Lower leg skin (tissue), 4 donors: ENCODE measurements around the gene LTC4S. TPM values are rescaled to one million over a fixed set of nuclear protein-coding genes. Genes with fewer than 3 reads are reported as not detected.

Experiments
- DNase-seq, 2 donors: peaks; one replicate each; pipeline ENCODE4 v3.0.0-alpha.2; 2019; ENCODE audit warnings: low spot score in 2 of 2
- H3K4me3 ChIP-seq: fragments of 200-600 bp; sonication (generic); 2 replicates; pipeline ENCODE4 v1.5.1; 2017; ENCODE audit warnings: mild to moderate bottlenecking, low read depth; ENCODE audit not compliant: poor library complexity, severe bottlenecking
- POLR2A ChIP-seq, 2 donors: fragments of 450-650 bp; IDR thresholded peaks; one replicate each; pipeline ENCODE4 v1.6.1; 2016 to 2017; ENCODE audit warnings: antibody characterized with exemption in 2 of 2, mild to moderate bottlenecking in 1 of 2, moderate library complexity in 1 of 2
- WGBS, 2 donors: methylation state at CpG; one replicate each; pipeline ENCODE4 v1.1.5; 2018; 5-methylcytosine and 5-hydroxymethylcytosine counted together
- intact Hi-C: fragments of 100-400 bp; cut with DNase I; formaldehyde crosslinking; loops from one replicate; pipeline ENCODE4 v1.15.0; 2023; ENCODE audit warnings: low total_unique reads
- total RNA-seq, 4 donors: library from RNA; depleted of rRNA; stranded (reverse); fragments of >200 nt; gene quantifications; one replicate each; pipeline ENCODE4 v1.1.0, GENCODE V29; 2016
- TF ChIP-seq, protein P1 (sequence below), 3 donors: fragments of 450-650 bp; IDR thresholded peaks; one replicate each; pipeline ENCODE4 v1.5.1; 2016; ENCODE audit warnings: antibody characterized with exemption in 3 of 3, mild to moderate bottlenecking in 3 of 3, moderate library complexity in 2 of 3

The LTC4S gene
- total RNA-seq, 4 donors from 2014 or later = 3.5 to 14.8 (median 9.6) TPM

DNA sequence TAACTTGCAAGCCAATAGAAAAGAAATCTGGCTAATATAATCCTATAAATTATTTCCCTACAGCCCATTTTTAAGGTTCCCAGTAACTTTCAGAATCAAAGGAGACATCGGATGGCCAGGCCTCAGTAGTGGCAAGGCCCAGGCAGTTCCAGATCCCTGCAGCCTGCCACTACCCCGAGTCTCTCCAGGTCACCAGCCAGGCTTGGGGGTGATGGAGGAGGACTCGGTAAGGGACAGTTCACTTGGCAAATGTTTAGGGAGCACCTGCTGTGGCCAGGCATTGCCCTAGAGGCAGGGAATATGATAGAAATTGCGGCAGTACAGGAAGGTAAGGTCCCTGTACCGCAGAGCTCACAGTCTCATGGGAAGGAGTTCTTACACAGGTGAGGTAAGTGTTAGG is 15.2 kb upstream of the LTC4S start:
- no peak for TF ChIP-seq POLR2A (IDR thresholded peaks at IDR 0.05)
- TF ChIP-seq, protein P1, sequence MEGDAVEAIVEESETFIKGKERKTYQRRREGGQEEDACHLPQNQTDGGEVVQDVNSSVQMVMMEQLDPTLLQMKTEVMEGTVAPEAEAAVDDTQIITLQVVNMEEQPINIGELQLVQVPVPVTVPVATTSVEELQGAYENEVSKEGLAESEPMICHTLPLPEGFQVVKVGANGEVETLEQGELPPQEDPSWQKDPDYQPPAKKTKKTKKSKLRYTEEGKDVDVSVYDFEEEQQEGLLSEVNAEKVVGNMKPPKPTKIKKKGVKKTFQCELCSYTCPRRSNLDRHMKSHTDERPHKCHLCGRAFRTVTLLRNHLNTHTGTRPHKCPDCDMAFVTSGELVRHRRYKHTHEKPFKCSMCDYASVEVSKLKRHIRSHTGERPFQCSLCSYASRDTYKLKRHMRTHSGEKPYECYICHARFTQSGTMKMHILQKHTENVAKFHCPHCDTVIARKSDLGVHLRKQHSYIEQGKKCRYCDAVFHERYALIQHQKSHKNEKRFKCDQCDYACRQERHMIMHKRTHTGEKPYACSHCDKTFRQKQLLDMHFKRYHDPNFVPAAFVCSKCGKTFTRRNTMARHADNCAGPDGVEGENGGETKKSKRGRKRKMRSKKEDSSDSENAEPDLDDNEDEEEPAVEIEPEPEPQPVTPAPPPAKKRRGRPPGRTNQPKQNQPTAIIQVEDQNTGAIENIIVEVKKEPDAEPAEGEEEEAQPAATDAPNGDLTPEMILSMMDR (IDR thresholded peaks at IDR 0.05) = no peak
- no peak overlapping the region for H3K4me3 ChIP-seq
- DNase-seq = no peak
- 91 to 92% methylated on average over 5 of the region's 5 CpGs for WGBS, 2 donors
- intact Hi-C loops = no loop called here

DNA sequence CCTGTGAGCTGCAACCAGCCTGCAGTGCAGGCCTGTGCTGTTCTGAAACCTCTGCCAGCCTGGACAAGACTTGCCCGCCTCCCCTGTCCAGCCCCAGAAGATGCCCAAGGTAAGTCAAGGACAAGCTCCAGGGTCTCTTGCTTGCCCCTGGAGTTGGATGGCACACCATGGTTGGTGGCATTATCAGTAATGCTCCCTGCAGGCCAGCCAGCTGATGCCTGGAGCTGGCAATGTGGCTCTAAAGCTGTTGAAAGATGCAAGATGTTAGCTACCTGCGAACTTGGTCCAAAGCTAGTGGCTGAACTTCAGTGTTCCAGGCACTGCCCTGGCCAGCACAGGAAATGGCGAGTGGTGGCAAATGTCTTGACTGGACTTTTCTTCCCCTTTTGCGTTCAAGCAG is 14.0 kb upstream of the LTC4S start:
- intact Hi-C loops = no loop called here
- TF ChIP-seq, protein P1 (IDR thresholded peaks at IDR 0.05) = no peak
- TF ChIP-seq POLR2A (IDR thresholded peaks at IDR 0.05) = no peak
- no peak for DNase-seq
- peak overlapping the region; percentile 5 for H3K4me3 ChIP-seq
- WGBS, 2 donors = 75 to 93% methylated on average over 4 of the region's 4 CpGs

DNA sequence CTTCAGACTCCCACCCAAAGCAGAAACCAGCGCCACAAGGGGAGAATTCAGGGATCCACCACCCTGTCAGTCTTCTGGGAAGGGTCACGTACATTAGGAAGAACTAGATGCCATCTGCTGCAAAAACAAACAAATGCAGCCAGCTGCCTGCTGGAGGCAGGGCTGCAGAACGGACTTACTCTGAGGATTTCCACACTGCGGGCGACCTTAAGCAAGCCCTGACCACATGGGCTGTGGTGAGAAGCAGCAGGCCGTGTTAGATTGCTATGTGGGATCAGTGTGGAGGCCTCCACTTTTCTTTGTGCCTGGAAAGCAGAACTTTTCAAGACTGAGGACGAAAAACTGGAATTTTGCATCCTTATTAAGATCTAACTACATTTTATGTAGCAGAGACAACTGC is 13.4 kb upstream of the LTC4S start:
- H3K4me3 ChIP-seq = no peak overlapping the region
- DNase-seq = no peak
- TF ChIP-seq, protein P1 (IDR thresholded peaks at IDR 0.05) = no peak
- intact Hi-C loops = no loop called here
- WGBS, 2 donors = 81 to 92% methylated on average over 7 of the region's 7 CpGs

DNA sequence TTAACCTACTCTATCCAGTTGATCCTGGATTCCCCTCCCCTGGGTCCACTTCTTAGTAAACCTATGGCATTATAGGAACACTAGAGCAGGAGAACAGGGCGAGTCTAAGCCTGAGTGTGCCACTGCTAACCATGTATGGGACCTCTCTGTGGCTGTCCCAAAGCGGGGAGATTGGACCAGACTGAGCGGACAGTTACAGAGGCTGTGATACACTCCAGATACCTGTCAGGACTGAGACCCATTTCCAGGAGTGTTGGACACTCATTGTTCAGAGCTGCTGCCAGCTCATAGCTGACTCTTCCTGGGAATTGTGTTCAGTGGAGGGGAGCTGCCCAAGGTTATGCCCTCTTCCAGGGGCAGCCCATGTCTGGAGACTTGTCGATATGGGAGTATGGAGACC is 11.9 kb upstream of the LTC4S start:
- intact Hi-C loops = no loop called here
- DNase-seq = no peak
- TF ChIP-seq, protein P1 (IDR thresholded peaks at IDR 0.05) = no peak
- TF ChIP-seq POLR2A (IDR thresholded peaks at IDR 0.05) = no peak
- H3K4me3 ChIP-seq = no peak overlapping the region
- WGBS, 2 donors = 90 to 97% methylated on average over 4 of the region's 4 CpGs

DNA sequence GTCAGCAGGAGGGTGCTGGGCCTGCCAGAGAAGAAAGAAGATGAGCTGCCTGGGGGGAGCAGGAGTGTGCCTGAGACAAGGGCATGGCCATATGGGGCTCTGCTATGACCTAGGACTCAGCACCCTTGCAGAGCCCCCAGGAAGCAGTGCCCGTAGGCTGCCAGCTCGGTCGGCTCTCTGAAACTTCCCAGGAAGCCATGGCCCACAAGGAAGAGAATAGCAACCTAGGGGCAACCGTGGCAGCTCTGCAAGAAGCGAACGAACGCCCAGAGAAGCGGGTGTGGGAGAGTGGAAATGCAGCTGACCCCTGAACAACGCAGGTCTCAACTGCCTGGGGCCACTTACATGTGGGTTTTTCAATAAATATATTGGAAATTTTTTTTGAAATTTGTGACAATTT is 10.7 kb upstream of the LTC4S start:
- no peak for DNase-seq
- TF ChIP-seq, protein P1 (IDR thresholded peaks at IDR 0.05) = no peak
- no peak for TF ChIP-seq POLR2A (IDR thresholded peaks at IDR 0.05)
- no peak overlapping the region for H3K4me3 ChIP-seq
- WGBS, 2 donors = 92 to 95% methylated on average over 9 of the region's 9 CpGs
- intact Hi-C loops = no loop called here

DNA sequence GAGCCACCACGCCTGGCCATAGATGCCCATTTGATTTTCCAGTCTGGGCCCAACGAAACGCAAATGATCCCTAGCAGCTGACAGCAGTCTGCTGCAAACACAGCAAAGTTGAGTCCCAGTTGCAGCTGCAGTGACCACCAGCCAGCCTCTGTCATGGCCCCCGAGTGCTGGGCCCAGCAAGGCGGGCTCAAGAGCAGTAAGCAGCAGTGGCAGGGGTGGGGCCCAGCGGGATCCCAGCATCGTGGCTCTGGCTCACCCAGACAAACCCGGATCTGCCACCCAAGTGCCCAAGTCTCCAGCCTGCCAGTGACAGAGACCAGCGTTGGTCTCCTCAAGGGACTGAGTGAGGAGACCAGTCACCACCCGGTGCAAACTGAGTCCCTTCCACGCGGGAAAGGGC is 6.9 kb upstream of the LTC4S start:
- DNase-seq = no peak
- TF ChIP-seq POLR2A (IDR thresholded peaks at IDR 0.05) = no peak
- TF ChIP-seq, protein P1 (IDR thresholded peaks at IDR 0.05) = no peak
- 85 to 92% methylated on average over 6 to 12 of the region's 12 CpGs for WGBS, 2 donors
- no peak overlapping the region for H3K4me3 ChIP-seq
- intact Hi-C loops = no loop called here
